HG02973 (cell line): ENCODE results near the gene PCDH17.

Experiments used
- ATAC-seq: cut with Tn5 transposase; IDR thresholded peaks from one replicate; pipeline ENCODE4 v1.9.1; 2021; ENCODE audit warnings: moderate library complexity; ENCODE audit not compliant: unreplicated experiment

PCDH17 gene

DNA sequence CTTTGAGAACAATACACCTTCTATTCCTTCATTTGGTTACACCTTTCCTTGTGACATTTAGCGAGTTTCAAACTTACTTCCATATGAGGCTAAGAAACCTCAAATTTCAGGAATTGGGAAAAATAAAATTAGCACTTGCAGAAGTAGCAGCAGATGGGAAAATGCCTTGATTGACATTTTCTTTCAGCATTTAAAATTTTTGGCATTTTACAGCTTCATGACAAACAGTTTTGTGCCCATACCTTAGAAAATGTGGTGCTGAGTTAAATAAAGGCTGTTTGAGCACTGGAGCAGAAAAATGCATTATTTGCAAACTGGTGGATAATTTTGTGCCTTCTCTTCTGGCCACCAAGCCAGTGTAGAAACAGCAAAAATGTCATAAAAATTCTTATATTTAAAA is 95.4 kb downstream of the PCDH17 start:
- ATAC-seq, result no peak

- ATAC-seq, result no peak
Measured at GRCh38 chr13:57734306-57734705, 102.8 kb downstream of the PCDH17 start.

- no peak for ATAC-seq
Measured at GRCh38 chr13:57739089-57739488, 107.5 kb downstream of the PCDH17 start.

- ATAC-seq, result no peak
Measured at GRCh38 chr13:57739543-57740190, 108.1 kb downstream of the PCDH17 start.

GRCh38 chr13:57740719-57741118 is 109.2 kb downstream of the PCDH17 start:
- no peak for ATAC-seq

- ATAC-seq, result no peak
Measured at GRCh38 chr13:57748096-57748495, 116.6 kb downstream of the PCDH17 start.

DNA sequence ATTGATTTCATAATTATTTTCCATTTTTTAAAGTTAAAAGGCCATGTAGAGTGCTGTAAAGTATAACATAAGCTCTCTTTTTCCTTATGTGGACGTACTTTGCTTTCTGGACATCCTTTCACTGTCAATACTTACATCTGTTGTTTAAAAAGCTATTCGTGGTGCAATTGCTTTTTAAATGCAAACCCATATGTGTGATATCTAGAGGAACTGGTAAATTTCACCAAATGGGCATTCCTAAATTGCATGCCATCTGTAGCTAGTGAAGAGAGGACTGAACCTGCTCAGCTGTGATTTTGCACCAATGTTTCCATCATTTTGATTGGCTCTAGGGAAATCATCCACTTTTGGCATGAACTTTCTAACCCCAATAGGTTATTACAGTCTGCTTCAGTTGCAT is 129.4 kb downstream of the PCDH17 start:
- no peak for ATAC-seq

GRCh38 chr13:57763689-57764088 is 132.1 kb downstream of the PCDH17 start:
- ATAC-seq, result no peak
